Endothelial cell of umbilical vein (primary cell): ENCODE data around the gene HMGXB3.

Experiments
- CTCF ChIP-seq, 2 donors: IDR thresholded peaks; 1 replicate in 1 of 2; 2 replicates in 1 of 2; pipeline ENCODE4 v1.5.1; 2011; ENCODE audit warnings: low read length in 2 of 2, mild to moderate bottlenecking in 2 of 2, moderate library complexity in 2 of 2, control low read depth in 1 of 2, inconsistent platforms in 1 of 2, low read depth in 1 of 2; ENCODE audit not compliant: insufficient read depth in 1 of 2; ENCODE audit errors: extremely low read depth in 1 of 2
- EZH2 ChIP-seq: IDR thresholded peaks from 2 replicates; pipeline ENCODE4 v1.6.1; 2012; ENCODE audit warnings: borderline replicate concordance, low read depth, mild to moderate bottlenecking, moderate library complexity, low read length, inconsistent platforms; ENCODE audit not compliant: severe bottlenecking
- JUN ChIP-seq: IDR thresholded peaks from 2 replicates; pipeline ENCODE4 v1.6.1; 2011; ENCODE audit warnings: borderline replicate concordance, low read depth; ENCODE audit not compliant: insufficient read length, insufficient read depth
- MYC ChIP-seq: IDR thresholded peaks from one replicate; pipeline ENCODE4 v1.6.1; 2011; ENCODE audit warnings: mild to moderate bottlenecking, low read depth, low read length
- POLR2A ChIP-seq: IDR thresholded peaks from 2 replicates; pipeline ENCODE4 v1.6.1; 2012; ENCODE audit warnings: low read depth, mild to moderate bottlenecking, control low read depth, low read length
- POLR2AphosphoS5 ChIP-seq: IDR thresholded peaks from 2 replicates; pipeline ENCODE4 v1.6.1; 2012; ENCODE audit warnings: low read depth, mild to moderate bottlenecking, control low read depth, low read length, moderate library complexity; ENCODE audit not compliant: insufficient read depth

DNA sequence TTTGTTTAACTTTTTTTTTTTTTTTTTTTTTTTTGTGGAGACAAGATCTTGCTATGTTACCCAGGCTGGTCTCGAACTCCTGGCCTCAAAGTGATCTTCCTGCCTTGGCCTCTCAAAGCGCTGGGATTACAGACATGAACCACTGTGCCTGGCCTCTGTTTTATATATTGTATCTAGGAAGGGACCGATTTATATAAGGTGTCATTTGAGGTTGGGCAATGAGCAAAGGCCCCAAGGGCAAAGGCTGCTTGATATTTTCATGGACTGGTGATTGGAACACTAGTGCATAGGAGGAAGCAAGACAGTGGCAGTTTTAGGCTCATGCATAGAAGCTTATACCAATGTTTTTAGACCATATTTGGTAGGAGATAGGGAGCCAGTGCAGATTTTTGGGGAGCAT is 36.8 kb upstream of the HMGXB3 start:
- TF ChIP-seq MYC (no peak), CTCF (IDR thresholded peaks at IDR 0.05; ENCODE audit: extremely low read depth in 1 of 2, insufficient read depth in 1 of 2, low read depth in 1 of 2, low read length in 2 of 2) (no peak), POLR2AphosphoS5 (no peak), POLR2A (no peak), JUN (no peak), EZH2 (no peak)
